ENCODE measurements around the gene ASIC4.
A peak's percentile ranks its signal among the peaks of the same experiment; 100 is the strongest.

ASIC4 gene

DNA sequence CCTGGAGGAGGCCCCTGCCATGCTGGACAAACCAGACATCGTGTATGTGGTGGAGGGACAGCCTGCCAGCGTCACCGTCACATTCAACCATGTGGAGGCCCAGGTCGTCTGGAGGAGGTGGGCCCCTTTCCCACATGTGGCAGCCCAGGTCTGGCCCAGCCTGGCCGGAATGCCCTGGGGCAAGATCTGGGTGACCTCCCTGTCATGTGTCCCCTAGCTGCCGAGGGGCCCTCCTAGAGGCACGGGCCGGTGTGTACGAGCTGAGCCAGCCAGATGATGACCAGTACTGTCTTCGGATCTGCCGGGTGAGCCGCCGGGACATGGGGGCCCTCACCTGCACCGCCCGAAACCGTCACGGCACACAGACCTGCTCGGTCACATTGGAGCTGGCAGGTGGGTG is 40.8 kb upstream of the ASIC4 start:
- no peaks in the 10 kb centered on the region for H3K9me3 ChIP-seq (ENCODE audit: low read length)
- H3K4me1 ChIP-seq (ENCODE audit: insufficient read depth, low read length): peaks cover 22% of the 10 kb centered on the region
- H3K36me3 ChIP-seq (ENCODE audit: insufficient read depth, low read length): peaks cover 57% of the 10 kb centered on the region
- no peaks in the 10 kb centered on the region for H3K27me3 ChIP-seq (ENCODE audit: control insufficient read depth in 1 of 2, insufficient read depth in 2 of 2, low read length in 2 of 2)
- no peak overlapping the region for H3K9ac ChIP-seq (ENCODE audit: low read length)
- no peak overlapping the region for H3K4me3 ChIP-seq (ENCODE audit: low read depth in 1 of 2, low read length in 2 of 2)
- peak overlapping the region; percentile 14 for H3K27ac ChIP-seq (ENCODE audit: low read depth, low read length)

DNA sequence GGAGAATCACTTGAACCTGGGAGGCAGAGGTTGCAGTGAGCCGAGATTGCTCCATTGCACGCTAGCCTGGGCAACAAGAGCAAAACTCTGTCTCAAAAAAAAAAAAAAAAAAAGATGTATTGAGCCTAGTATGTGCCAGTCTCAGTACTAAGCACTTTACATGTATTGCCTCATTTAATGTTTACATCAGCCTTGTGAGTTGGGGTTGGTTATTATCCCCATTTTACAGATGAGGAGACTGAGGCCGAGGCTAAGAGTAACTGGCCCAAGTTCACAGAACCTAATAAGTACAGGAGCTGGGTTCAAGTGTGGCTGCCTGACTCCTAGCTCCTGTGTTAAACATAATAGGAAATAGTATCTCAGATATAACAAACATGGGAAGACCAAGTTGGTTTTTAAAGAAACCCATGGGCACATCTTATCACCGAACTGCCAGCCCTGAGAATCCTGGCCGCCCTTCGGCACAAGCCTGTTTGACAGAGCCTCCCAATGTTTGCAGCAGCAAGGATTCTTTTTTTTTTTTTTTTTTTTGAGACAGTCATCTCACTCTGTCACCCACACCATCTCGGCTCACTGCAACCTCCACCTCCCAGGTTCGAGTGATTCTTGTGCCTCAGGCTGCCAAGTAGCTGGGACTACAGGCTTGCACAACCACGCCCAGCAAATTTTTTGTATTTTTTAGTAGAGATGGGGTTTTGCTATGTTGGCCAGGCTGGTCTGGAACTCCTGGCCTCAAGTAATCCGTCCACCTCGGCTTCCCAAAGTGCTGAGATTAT is 39.8 kb upstream of the ASIC4 start:
- H3K36me3 ChIP-seq (ENCODE audit: insufficient read depth, low read length): peaks cover 58% of the 10 kb centered on the region

DNA sequence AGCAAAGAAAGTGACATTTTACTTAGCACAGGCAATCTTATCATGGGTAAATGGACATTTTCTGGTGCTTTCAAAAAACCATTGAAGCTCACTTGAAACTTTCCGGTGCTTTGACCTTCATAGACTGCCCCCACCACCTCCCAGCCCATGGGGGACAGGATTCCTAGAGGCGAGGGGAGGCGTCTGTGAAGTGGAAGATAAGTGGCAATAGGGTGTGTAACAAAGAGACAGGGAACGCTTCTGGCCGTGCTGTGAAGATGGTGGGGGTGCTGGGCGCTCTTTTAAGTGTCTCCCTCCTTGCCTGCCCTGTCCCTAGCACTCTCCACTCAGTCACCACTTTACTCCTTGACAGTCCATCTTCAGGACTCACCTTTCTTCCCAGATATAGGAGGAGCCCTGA is 39.0 kb upstream of the ASIC4 start:
- no peaks in the 10 kb centered on the region for H3K9me3 ChIP-seq (ENCODE audit: low read length)
- no peak overlapping the region for H3K9ac ChIP-seq (ENCODE audit: low read length)
- H3K27ac ChIP-seq (ENCODE audit: low read depth, low read length): no peak overlapping the region
- H3K27me3 ChIP-seq (ENCODE audit: control insufficient read depth in 1 of 2, insufficient read depth in 2 of 2, low read length in 2 of 2): no peaks in the 10 kb centered on the region
- peaks cover 10% of the 10 kb centered on the region for H3K4me1 ChIP-seq (ENCODE audit: insufficient read depth, low read length)
- H3K4me3 ChIP-seq (ENCODE audit: low read depth in 1 of 2, low read length in 2 of 2): no peak overlapping the region
- H3K36me3 ChIP-seq (ENCODE audit: insufficient read depth, low read length): peaks cover 58% of the 10 kb centered on the region

More for the DNA sequence above, 39.8 kb upstream of the ASIC4 start:
- no peaks in the 10 kb centered on the region for H3K9me3 ChIP-seq (ENCODE audit: low read length)
- no peak overlapping the region for H3K9ac ChIP-seq (ENCODE audit: low read length)
- H3K27me3 ChIP-seq (ENCODE audit: control insufficient read depth in 1 of 2, insufficient read depth in 2 of 2, low read length in 2 of 2): no peaks in the 10 kb centered on the region
- H3K4me1 ChIP-seq (ENCODE audit: insufficient read depth, low read length): peaks cover 13% of the 10 kb centered on the region
- H3K27ac ChIP-seq (ENCODE audit: low read depth, low read length): no peak overlapping the region
- H3K4me3 ChIP-seq (ENCODE audit: low read depth in 1 of 2, low read length in 2 of 2): no peak overlapping the region

- Histone ChIP-seq H3K27me3 (ENCODE audit: control insufficient read depth in 1 of 2, insufficient read depth in 2 of 2, low read length in 2 of 2) (no peaks in the 10 kb centered on the region), H3K9ac (ENCODE audit: low read length) (no peak overlapping the region), H3K4me1 (ENCODE audit: insufficient read depth, low read length) (peaks cover 10% of the 10 kb centered on the region), H3K4me3 (ENCODE audit: low read depth in 1 of 2, low read length in 2 of 2) (no peak overlapping the region), H3K27ac (ENCODE audit: low read depth, low read length) (no peak overlapping the region), H3K9me3 (ENCODE audit: low read length) (no peaks in the 10 kb centered on the region), H3K36me3 (ENCODE audit: insufficient read depth, low read length) (peaks cover 58% of the 10 kb centered on the region)
Observed at GRCh38 chr2:219475697-219476651, 38.3 kb upstream of the ASIC4 start.

- Histone ChIP-seq H3K36me3 (ENCODE audit: insufficient read depth, low read length) (peaks cover 58% of the 10 kb centered on the region), H3K9me3 (ENCODE audit: low read length) (no peaks in the 10 kb centered on the region), H3K9ac (ENCODE audit: low read length) (no peak overlapping the region), H3K27me3 (ENCODE audit: control insufficient read depth in 1 of 2, insufficient read depth in 2 of 2, low read length in 2 of 2) (no peaks in the 10 kb centered on the region), H3K4me1 (ENCODE audit: insufficient read depth, low read length) (peaks cover 10% of the 10 kb centered on the region), H3K27ac (ENCODE audit: low read depth, low read length) (peak overlapping the region; percentile 45), H3K4me3 (ENCODE audit: low read depth in 1 of 2, low read length in 2 of 2) (no peak overlapping the region)
Observed at GRCh38 chr2:219476652-219477151, 37.6 kb upstream of the ASIC4 start.

DNA sequence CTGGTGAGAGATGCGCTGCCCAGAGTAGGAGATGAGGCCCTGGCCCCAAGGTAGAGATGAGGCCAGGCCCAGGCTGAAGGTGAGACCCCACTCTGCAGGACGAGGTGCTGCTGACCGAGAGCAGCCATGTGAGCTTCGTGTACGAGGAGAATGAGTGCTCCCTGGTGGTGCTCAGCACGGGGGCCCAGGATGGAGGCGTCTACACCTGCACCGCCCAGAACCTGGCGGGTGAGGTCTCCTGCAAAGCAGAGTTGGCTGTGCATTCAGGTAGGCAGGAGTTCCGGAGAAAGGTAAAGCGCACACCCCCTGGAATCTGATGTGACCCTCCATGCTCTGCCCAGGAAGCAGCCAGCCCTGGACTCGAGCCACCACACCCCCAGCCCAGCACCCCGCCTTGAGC is 37.1 kb upstream of the ASIC4 start:
- Histone ChIP-seq H3K27ac (ENCODE audit: low read depth, low read length) (peak overlapping the region; percentile 45), H3K4me1 (ENCODE audit: insufficient read depth, low read length) (peaks cover 10% of the 10 kb centered on the region), H3K9me3 (ENCODE audit: low read length) (no peaks in the 10 kb centered on the region), H3K4me3 (ENCODE audit: low read depth in 1 of 2, low read length in 2 of 2) (no peak overlapping the region), H3K9ac (ENCODE audit: low read length) (no peak overlapping the region), H3K36me3 (ENCODE audit: insufficient read depth, low read length) (peaks cover 58% of the 10 kb centered on the region), H3K27me3 (ENCODE audit: control insufficient read depth in 1 of 2, insufficient read depth in 2 of 2, low read length in 2 of 2) (no peaks in the 10 kb centered on the region)

DNA sequence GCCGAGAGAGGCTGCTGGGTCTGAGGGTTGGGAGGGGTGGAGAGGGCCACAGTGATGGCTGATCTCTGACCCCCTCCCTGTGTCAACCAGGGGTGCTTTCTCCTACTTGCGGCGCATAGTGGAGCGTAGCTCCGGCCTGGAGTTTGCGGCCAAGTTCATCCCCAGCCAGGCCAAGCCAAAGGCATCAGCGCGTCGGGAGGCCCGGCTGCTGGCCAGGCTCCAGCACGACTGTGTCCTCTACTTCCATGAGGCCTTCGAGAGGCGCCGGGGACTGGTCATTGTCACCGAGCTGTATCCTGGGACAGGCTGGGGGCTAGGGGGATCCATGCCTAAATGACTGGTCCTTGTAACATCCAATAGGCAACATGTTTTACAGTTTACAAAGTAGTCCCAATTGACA is 36.5 kb upstream of the ASIC4 start:
- H3K4me1 ChIP-seq (ENCODE audit: insufficient read depth, low read length): peaks cover 14% of the 10 kb centered on the region
- H3K9ac ChIP-seq (ENCODE audit: low read length): no peak overlapping the region
- H3K4me3 ChIP-seq (ENCODE audit: low read depth in 1 of 2, low read length in 2 of 2): no peak overlapping the region
- H3K27me3 ChIP-seq (ENCODE audit: control insufficient read depth in 1 of 2, insufficient read depth in 2 of 2, low read length in 2 of 2): peaks cover 0 to 1% of the 10 kb centered on the region in 2 donors
- H3K27ac ChIP-seq (ENCODE audit: low read depth, low read length): peak overlapping the region; percentile 45
- peaks cover 58% of the 10 kb centered on the region for H3K36me3 ChIP-seq (ENCODE audit: insufficient read depth, low read length)
- H3K9me3 ChIP-seq (ENCODE audit: low read length): no peaks in the 10 kb centered on the region

DNA sequence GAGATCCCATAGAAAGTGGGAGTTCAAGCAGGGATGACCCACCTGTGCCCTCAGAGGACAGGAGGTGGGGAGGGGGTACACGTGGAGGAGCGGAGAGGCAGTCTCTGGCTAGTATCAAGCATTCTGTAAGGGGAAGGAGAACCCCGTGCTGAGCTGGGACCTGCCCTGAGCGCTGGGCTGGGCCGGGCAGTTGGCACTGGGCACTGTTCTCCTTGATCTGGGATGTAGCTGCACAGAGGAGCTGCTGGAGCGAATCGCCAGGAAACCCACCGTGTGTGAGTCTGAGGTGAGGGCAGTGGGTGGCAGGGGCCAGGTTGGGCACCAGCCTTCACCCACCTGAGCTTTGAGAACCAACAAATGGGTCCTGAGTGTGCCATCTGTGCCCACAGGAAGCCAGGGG is 35.4 kb upstream of the ASIC4 start:
- H3K4me1 ChIP-seq (ENCODE audit: insufficient read depth, low read length): peaks cover 20% of the 10 kb centered on the region
- no peak overlapping the region for H3K9ac ChIP-seq (ENCODE audit: low read length)
- no peak overlapping the region for H3K4me3 ChIP-seq (ENCODE audit: low read depth in 1 of 2, low read length in 2 of 2)
- H3K27me3 ChIP-seq (ENCODE audit: control insufficient read depth in 1 of 2, insufficient read depth in 2 of 2, low read length in 2 of 2): peaks cover 0 to 12% of the 10 kb centered on the region in 2 donors
- H3K36me3 ChIP-seq (ENCODE audit: insufficient read depth, low read length): peaks cover 51% of the 10 kb centered on the region
- H3K27ac ChIP-seq (ENCODE audit: low read depth, low read length): no peak overlapping the region
- H3K9me3 ChIP-seq (ENCODE audit: low read length): no peaks in the 10 kb centered on the region

DNA sequence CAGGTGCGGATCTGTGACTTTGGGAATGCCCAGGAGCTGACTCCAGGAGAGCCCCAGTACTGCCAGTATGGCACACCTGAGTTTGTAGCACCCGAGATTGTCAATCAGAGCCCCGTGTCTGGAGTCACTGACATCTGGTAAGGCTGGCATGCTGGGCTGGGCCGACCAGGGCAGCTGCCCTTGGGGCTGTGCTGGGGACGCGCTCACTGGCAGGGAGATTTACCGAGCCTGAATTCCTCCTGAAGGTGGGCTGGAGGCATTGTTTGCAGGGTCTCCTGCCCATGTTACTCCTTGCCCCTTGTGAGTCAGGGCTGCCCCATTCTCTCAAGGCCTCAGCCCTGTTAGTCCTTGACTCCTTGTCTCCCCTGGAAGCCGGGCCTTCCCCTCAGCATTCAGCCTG is 34.3 kb upstream of the ASIC4 start:
- H3K9ac ChIP-seq (ENCODE audit: low read length): no peak overlapping the region
- H3K27ac ChIP-seq (ENCODE audit: low read depth, low read length): no peak overlapping the region
- H3K9me3 ChIP-seq (ENCODE audit: low read length): no peaks in the 10 kb centered on the region
- H3K4me1 ChIP-seq (ENCODE audit: insufficient read depth, low read length): peaks cover 22% of the 10 kb centered on the region
- peaks cover 52% of the 10 kb centered on the region for H3K36me3 ChIP-seq (ENCODE audit: insufficient read depth, low read length)
- no peak overlapping the region for H3K4me3 ChIP-seq (ENCODE audit: low read depth in 1 of 2, low read length in 2 of 2)
- peaks cover 0 to 23% of the 10 kb centered on the region in 2 donors for H3K27me3 ChIP-seq (ENCODE audit: control insufficient read depth in 1 of 2, insufficient read depth in 2 of 2, low read length in 2 of 2)

DNA sequence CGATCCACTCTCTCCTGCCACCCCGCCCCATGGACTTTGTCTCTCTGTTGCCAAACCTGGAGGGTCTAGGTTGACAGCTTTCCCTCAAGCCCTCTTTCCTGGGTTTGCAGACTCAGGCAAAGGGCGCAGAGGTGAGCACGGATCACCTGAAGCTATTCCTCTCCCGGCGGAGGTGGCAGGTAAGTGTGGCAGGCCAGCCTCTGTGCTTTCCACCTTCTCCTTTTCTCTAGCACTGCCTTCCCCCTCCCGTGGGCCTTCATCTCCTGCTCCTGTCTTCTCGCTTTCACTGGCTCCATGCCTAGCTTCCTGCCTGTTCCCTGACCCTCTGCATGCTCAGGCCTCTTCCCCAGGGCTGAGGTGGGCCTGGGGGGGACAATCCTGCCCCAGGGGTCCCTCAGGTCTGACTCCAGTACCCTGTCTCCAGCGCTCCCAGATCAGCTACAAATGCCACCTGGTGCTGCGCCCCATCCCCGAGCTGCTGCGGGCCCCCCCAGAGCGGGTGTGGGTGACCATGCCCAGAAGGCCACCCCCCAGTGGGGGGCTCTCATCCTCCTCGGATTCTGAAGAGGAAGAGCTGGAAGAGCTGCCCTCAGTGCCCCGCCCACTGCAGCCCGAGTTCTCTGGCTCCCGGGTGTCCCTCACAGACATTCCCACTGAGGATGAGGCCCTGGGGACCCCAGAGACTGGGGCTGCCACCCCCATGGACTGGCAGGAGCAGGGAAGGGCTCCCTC is 31.4 kb upstream of the ASIC4 start:
- Histone ChIP-seq H3K27me3 (ENCODE audit: control insufficient read depth in 1 of 2, insufficient read depth in 2 of 2, low read length in 2 of 2) (peaks cover 0 to 31% of the 10 kb centered on the region in 2 donors), H3K27ac (ENCODE audit: low read depth, low read length) (peak overlapping the region; percentile 88), H3K4me1 (ENCODE audit: insufficient read depth, low read length) (peaks cover 13% of the 10 kb centered on the region), H3K9ac (ENCODE audit: low read length) (no peak overlapping the region), H3K36me3 (ENCODE audit: insufficient read depth, low read length) (peaks cover 72% of the 10 kb centered on the region), H3K9me3 (ENCODE audit: low read length) (no peaks in the 10 kb centered on the region), H3K4me3 (ENCODE audit: low read depth in 1 of 2, low read length in 2 of 2) (no peak overlapping the region)

All from muscle layer of colon (tissue), 2 donors.